K562 (cell line): Measurements from ENCODE around the gene GGT6. TPM values are rescaled to one million over a fixed set of nuclear protein-coding genes. Genes with fewer than 3 reads are reported as not detected.

Experiments used
- polyA plus RNA-seq, 8 experiments: library from polyadenylated mRNA; depleted of rRNA in 4 of 8; stranded (reverse) in 5 of 8; unstranded in 3 of 8; fragments of >200 nt; fragmentation: Nextera tagmentation in 2 of 8; fragmentation: Illumina TruSeq in 1 of 8; extraction: Ambion mirVana in 2 of 8; extraction: Trizol in 1 of 8; gene quantifications; 2 replicates each; pipeline versions ENCODE4 v1.2.1 to v1.2.3, GENCODE V29; 2011 to 2014; ENCODE audit warnings: inconsistent platforms in 1 of 8, missing spikeins in 1 of 8
- total RNA-seq, 7 experiments: library from RNA; depleted of rRNA in 6 of 7; stranded (reverse); fragments of >200 nt in 6 of 7; fragmentation: Illumina TruSeq in 2 of 7; extraction: Trizol in 2 of 7; gene quantifications; 2 replicates each; pipeline versions ENCODE4 v1.2.1 to v1.2.3, GENCODE V29; 2011 to 2021; ENCODE audit warnings: low replicate concordance in 1 of 7

Gene GGT6
- total and polyA plus RNA-seq, 9 of the 15 experiments (the other 6 are each of a cell fraction or from before 2014, with no cell fraction given), result 0.09 TPM; not detected in 8

Other genes with a start within 250 kb of the GGT6 start
Only the 7 nearest of the 16 such genes appear.
- not detected in 2 replicates for gene SPNS3, start 126.6 kb downstream of the GGT6 start, total RNA-seq (2014; rRNA removed)
- not detected in 2 replicates for gene SPNS3, start 126.6 kb downstream of the GGT6 start, total RNA-seq (2014; rRNA removed; fragmentation: Illumina TruSeq; extraction: Trizol)
- not detected in 2 replicates for gene SPNS3, start 126.6 kb downstream of the GGT6 start, total RNA-seq (2015; rRNA removed; fragmentation: Illumina TruSeq; extraction: Trizol)
- gene SPNS3, start 126.6 kb downstream of the GGT6 start, total RNA-seq (2021), result not detected in 2 replicates
- not detected in 2 replicates for gene SPNS3, start 126.6 kb downstream of the GGT6 start, polyA plus RNA-seq (2011; rRNA removed)
- not detected in 2 replicates for gene SPNS3, start 126.6 kb downstream of the GGT6 start, polyA plus RNA-seq (2014; fragmentation: Illumina TruSeq; extraction: Trizol)
- gene SPNS3, start 126.6 kb downstream of the GGT6 start, polyA plus RNA-seq (2014; fragmentation: Nextera tagmentation; extraction: Ambion mirVana), result not detected
- gene SPNS3, start 126.6 kb downstream of the GGT6 start, polyA plus RNA-seq (2014; rRNA removed), result 0.05 TPM in 1 of 2 replicates, not detected in the other
- not detected in 2 replicates for gene SPNS2, start 61.7 kb downstream of the GGT6 start, total RNA-seq (2014; rRNA removed)
- gene SPNS2, start 61.7 kb downstream of the GGT6 start, total RNA-seq (2014; rRNA removed; fragmentation: Illumina TruSeq; extraction: Trizol), result not detected in 2 replicates
- gene SPNS2, start 61.7 kb downstream of the GGT6 start, total RNA-seq (2015; rRNA removed; fragmentation: Illumina TruSeq; extraction: Trizol), result not detected in 2 replicates
- 0.07 TPM in 1 of 2 replicates, not detected in the other for gene SPNS2, start 61.7 kb downstream of the GGT6 start, total RNA-seq (2021)
- 0.06 TPM in 1 of 2 replicates, not detected in the other for gene SPNS2, start 61.7 kb downstream of the GGT6 start, polyA plus RNA-seq (2011; rRNA removed)
- not detected in 2 replicates for gene SPNS2, start 61.7 kb downstream of the GGT6 start, polyA plus RNA-seq (2014; fragmentation: Illumina TruSeq; extraction: Trizol)
- not detected for gene SPNS2, start 61.7 kb downstream of the GGT6 start, polyA plus RNA-seq (2014; fragmentation: Nextera tagmentation; extraction: Ambion mirVana)
- gene SPNS2, start 61.7 kb downstream of the GGT6 start, polyA plus RNA-seq (2014; rRNA removed), result not detected in 2 replicates
- 109 and 132 TPM in 2 replicates for gene MYBBP1A, start 5.2 kb downstream of the GGT6 start, total RNA-seq (2014; rRNA removed)
- gene MYBBP1A, start 5.2 kb downstream of the GGT6 start, total RNA-seq (2014; rRNA removed; fragmentation: Illumina TruSeq; extraction: Trizol), result 19.8 and 23.3 TPM in 2 replicates
- gene MYBBP1A, start 5.2 kb downstream of the GGT6 start, total RNA-seq (2015; rRNA removed; fragmentation: Illumina TruSeq; extraction: Trizol), result 47.2 and 47.6 TPM in 2 replicates
- gene MYBBP1A, start 5.2 kb downstream of the GGT6 start, total RNA-seq (2021), result 107 and 114 TPM in 2 replicates
- gene MYBBP1A, start 5.2 kb downstream of the GGT6 start, polyA plus RNA-seq (2011; rRNA removed), result 17.7 and 32.4 TPM in 2 replicates
- 70.7 and 73.8 TPM in 2 replicates for gene MYBBP1A, start 5.2 kb downstream of the GGT6 start, polyA plus RNA-seq (2014; fragmentation: Illumina TruSeq; extraction: Trizol)
- 1 to 10 TPM; 2.0 to 2.4 TPM for gene MYBBP1A, start 5.2 kb downstream of the GGT6 start, polyA plus RNA-seq (2014; fragmentation: Nextera tagmentation; extraction: Ambion mirVana)
- 69.7 and 77.2 TPM in 2 replicates for gene MYBBP1A, start 5.2 kb downstream of the GGT6 start, polyA plus RNA-seq (2014; rRNA removed)
- not detected in 2 replicates for gene SMTNL2, start 24.0 kb upstream of the GGT6 start, total RNA-seq (2014; rRNA removed)
- not detected in 2 replicates for gene SMTNL2, start 24.0 kb upstream of the GGT6 start, total RNA-seq (2014; rRNA removed; fragmentation: Illumina TruSeq; extraction: Trizol)
- gene SMTNL2, start 24.0 kb upstream of the GGT6 start, total RNA-seq (2015; rRNA removed; fragmentation: Illumina TruSeq; extraction: Trizol), result not detected in 2 replicates
- not detected in 2 replicates for gene SMTNL2, start 24.0 kb upstream of the GGT6 start, total RNA-seq (2021)
- 0.04 TPM in 1 of 2 replicates, not detected in the other for gene SMTNL2, start 24.0 kb upstream of the GGT6 start, polyA plus RNA-seq (2011; rRNA removed)
- gene SMTNL2, start 24.0 kb upstream of the GGT6 start, polyA plus RNA-seq (2014; fragmentation: Illumina TruSeq; extraction: Trizol), result not detected in 2 replicates
- not detected for gene SMTNL2, start 24.0 kb upstream of the GGT6 start, polyA plus RNA-seq (2014; fragmentation: Nextera tagmentation; extraction: Ambion mirVana)
- gene SMTNL2, start 24.0 kb upstream of the GGT6 start, polyA plus RNA-seq (2014; rRNA removed), result not detected in 2 replicates
- not detected in 2 replicates for gene ALOX15, start 81.1 kb upstream of the GGT6 start, total RNA-seq (2014; rRNA removed)
- not detected in 2 replicates for gene ALOX15, start 81.1 kb upstream of the GGT6 start, total RNA-seq (2014; rRNA removed; fragmentation: Illumina TruSeq; extraction: Trizol)
- not detected in 2 replicates for gene ALOX15, start 81.1 kb upstream of the GGT6 start, total RNA-seq (2015; rRNA removed; fragmentation: Illumina TruSeq; extraction: Trizol)
- not detected in 2 replicates for gene ALOX15, start 81.1 kb upstream of the GGT6 start, total RNA-seq (2021)
- gene ALOX15, start 81.1 kb upstream of the GGT6 start, polyA plus RNA-seq (2011; rRNA removed), result not detected in 2 replicates
- not detected in 2 replicates for gene ALOX15, start 81.1 kb upstream of the GGT6 start, polyA plus RNA-seq (2014; fragmentation: Illumina TruSeq; extraction: Trizol)
- not detected for gene ALOX15, start 81.1 kb upstream of the GGT6 start, polyA plus RNA-seq (2014; fragmentation: Nextera tagmentation; extraction: Ambion mirVana)
- gene ALOX15, start 81.1 kb upstream of the GGT6 start, polyA plus RNA-seq (2014; rRNA removed), result not detected in 2 replicates
- gene PELP1, start 143.6 kb upstream of the GGT6 start, total RNA-seq (2014; rRNA removed), result 17.4 and 23.9 TPM in 2 replicates
- 6.8 and 8.2 TPM in 2 replicates for gene PELP1, start 143.6 kb upstream of the GGT6 start, total RNA-seq (2014; rRNA removed; fragmentation: Illumina TruSeq; extraction: Trizol)
- 8.3 and 10.3 TPM in 2 replicates for gene PELP1, start 143.6 kb upstream of the GGT6 start, total RNA-seq (2015; rRNA removed; fragmentation: Illumina TruSeq; extraction: Trizol)
- gene PELP1, start 143.6 kb upstream of the GGT6 start, total RNA-seq (2021), result 80.3 and 96.4 TPM in 2 replicates
- gene PELP1, start 143.6 kb upstream of the GGT6 start, polyA plus RNA-seq (2011; rRNA removed), result 7.9 and 34.2 TPM in 2 replicates
- gene PELP1, start 143.6 kb upstream of the GGT6 start, polyA plus RNA-seq (2014; fragmentation: Illumina TruSeq; extraction: Trizol), result 24.0 and 35.1 TPM in 2 replicates
- gene PELP1, start 143.6 kb upstream of the GGT6 start, polyA plus RNA-seq (2014; fragmentation: Nextera tagmentation; extraction: Ambion mirVana), result under 1 TPM; 0.29 to 0.53 TPM
- gene PELP1, start 143.6 kb upstream of the GGT6 start, polyA plus RNA-seq (2014; rRNA removed), result 17.3 and 20.3 TPM in 2 replicates
- 7.2 and 12.2 TPM in 2 replicates for gene ARRB2, start 150.1 kb upstream of the GGT6 start, total RNA-seq (2014; rRNA removed)
- 7.3 and 8.2 TPM in 2 replicates for gene ARRB2, start 150.1 kb upstream of the GGT6 start, total RNA-seq (2014; rRNA removed; fragmentation: Illumina TruSeq; extraction: Trizol)
- gene ARRB2, start 150.1 kb upstream of the GGT6 start, total RNA-seq (2015; rRNA removed; fragmentation: Illumina TruSeq; extraction: Trizol), result 7.9 and 9.8 TPM in 2 replicates
- gene ARRB2, start 150.1 kb upstream of the GGT6 start, total RNA-seq (2021), result 14.7 and 15.2 TPM in 2 replicates
- gene ARRB2, start 150.1 kb upstream of the GGT6 start, polyA plus RNA-seq (2011; rRNA removed), result 7.0 and 8.8 TPM in 2 replicates
- 14.3 and 15.3 TPM in 2 replicates for gene ARRB2, start 150.1 kb upstream of the GGT6 start, polyA plus RNA-seq (2014; fragmentation: Illumina TruSeq; extraction: Trizol)
- gene ARRB2, start 150.1 kb upstream of the GGT6 start, polyA plus RNA-seq (2014; fragmentation: Nextera tagmentation; extraction: Ambion mirVana), result under 1 TPM; 0.79 to 0.80 TPM
- gene ARRB2, start 150.1 kb upstream of the GGT6 start, polyA plus RNA-seq (2014; rRNA removed), result 7.5 and 9.4 TPM in 2 replicates